MCF 10A (cell line): ENCODE data around the gene PEAK1. TPM values are rescaled to one million over a fixed set of nuclear protein-coding genes. Genes with fewer than 3 reads are reported as not detected.

Source experiments
- BruUV-seq: library from RNA; stranded (reverse); fragments of 400-500 nt; replicated peaks from 2 replicates; lab custom pipeline; 2021; lab: Mats Ljungman, UMichigan
- CTCF ChIA-PET: fragments of 300-600 bp; sonication (Branson Sonifier 250); formaldehyde crosslinking; extraction: SDS; loops from one replicate; lab custom pipeline; 2021; ENCODE audit warnings: antibody characterized with exemption, inconsistent platforms; lab: Yijun Ruan, JAX
- POLR2A ChIA-PET: fragments of 300-600, 350-650 bp; sonication (Branson Sonifier 250); formaldehyde crosslinking; extraction: SDS; loops from one replicate; lab custom pipeline; 2020; ENCODE audit warnings: antibody characterized with exemption, inconsistent platforms; lab: Yijun Ruan, JAX
- DNase-seq: peaks from one replicate; pipeline ENCODE4 v3.0.0-alpha.2; 2018; ENCODE audit not compliant: unreplicated experiment
- H3K27ac Mint-ChIP-seq: one replicate; pipeline ENCODE4 v1.8.0; 2022; ENCODE audit warnings: mild to moderate bottlenecking, low read depth, mixed read lengths; ENCODE audit not compliant: unreplicated experiment
- H3K27me3 Mint-ChIP-seq: one replicate; pipeline ENCODE4 v1.8.0; 2022; ENCODE audit warnings: mixed read lengths; ENCODE audit not compliant: insufficient read depth, unreplicated experiment
- H3K36me3 Mint-ChIP-seq: one replicate; pipeline ENCODE4 v1.8.0; 2022; ENCODE audit warnings: mild to moderate bottlenecking, moderate library complexity, mixed read lengths; ENCODE audit not compliant: insufficient read depth, unreplicated experiment
- H3K4me1 Mint-ChIP-seq: one replicate; pipeline ENCODE4 v1.8.0; 2022; ENCODE audit warnings: mixed read lengths; ENCODE audit not compliant: insufficient read depth, unreplicated experiment
- H3K4me3 Mint-ChIP-seq: one replicate; pipeline ENCODE4 v1.8.0; 2022; ENCODE audit warnings: mild to moderate bottlenecking, moderate library complexity, mixed read lengths; ENCODE audit not compliant: unreplicated experiment
- H3K9me3 Mint-ChIP-seq: one replicate; pipeline ENCODE4 v1.8.0; 2022; ENCODE audit warnings: mixed read lengths; ENCODE audit not compliant: unreplicated experiment
- CTCF ChIP-seq: fragments of 200-600 bp; IDR thresholded peaks from one replicate; pipeline ENCODE4 v1.8.0; 2022; ENCODE audit warnings: antibody characterized with exemption, mild to moderate bottlenecking; ENCODE audit not compliant: unreplicated experiment
- intact Hi-C: fragments of 100-400 bp; cut with micrococcal nuclease; formaldehyde crosslinking; loops from 2 replicates; pipeline ENCODE4 v1.14.1; 2022
- total RNA-seq: library from RNA; stranded (reverse); gene quantifications from 2 replicates; pipeline ENCODE4 v1.2.3, GENCODE V29; 2022

Gene PEAK1
- total RNA-seq, 1 experiment from 2014 or later: 20.0 TPM

GRCh38 chr15:77060546-77060945, 359.4 kb downstream of the PEAK1 start:
- Mint-ChIP-seq H3K4me1 (peaks cover 55% of the 10 kb centered on the region), H3K9me3 (no peaks in the 10 kb centered on the region), H3K4me3 (no peak overlapping the region), H3K27me3 (no peaks in the 10 kb centered on the region), H3K36me3 (no peaks in the 10 kb centered on the region), H3K27ac (no peak overlapping the region)
- intact Hi-C loops: no loop called here
- ChIA-PET CTCF (interaction anchor here (0.6 to 2.6 kb wide), 6 partner anchors 9 to 472 kb away, joined by 3 to 9 read pairs (median 4); no protein-coding TSS in a partner anchor), POLR2A (interaction anchor here (0.7 to 3.7 kb wide), 13 partner anchors 9 to 486 kb away, joined by 3 to 28 read pairs (median 4); partner anchors contain the start of gene TSPAN3)
- TF ChIP-seq CTCF: no peak
- no peak for DNase-seq
- no TSS peak for BruUV-seq

GRCh38 chr15:77059786-77060361, 360.0 kb downstream of the PEAK1 start:
- H3K4me1 Mint-ChIP-seq: peaks cover 51% of the 10 kb centered on the region
- no TSS peak for BruUV-seq
- ChIA-PET CTCF (interaction anchor here (0.7 to 2.6 kb wide), 4 partner anchors 10 to 472 kb away, joined by 3 to 9 read pairs (median 4); no protein-coding TSS in a partner anchor), POLR2A (interaction anchor here (0.7 to 3.7 kb wide), 10 partner anchors 10 to 487 kb away, joined by 3 to 28 read pairs (median 4); partner anchors contain the start of gene TSPAN3)
- intact Hi-C loops: no loop called here
- no peaks in the 10 kb centered on the region for H3K27me3 Mint-ChIP-seq
- H3K9me3 Mint-ChIP-seq: no peaks in the 10 kb centered on the region
- no peak for DNase-seq
- H3K27ac Mint-ChIP-seq: no peak overlapping the region
- no peak overlapping the region for H3K4me3 Mint-ChIP-seq
- TF ChIP-seq CTCF: no peak
- no peaks in the 10 kb centered on the region for H3K36me3 Mint-ChIP-seq

- no peak overlapping the region for H3K4me3 Mint-ChIP-seq
- TF ChIP-seq CTCF: no peak
Observed at GRCh38 chr15:77058468-77058867, 361.4 kb downstream of the PEAK1 start.

GRCh38 chr15:77057685-77058084, 362.2 kb downstream of the PEAK1 start:
- no peaks in the 10 kb centered on the region for H3K27me3 Mint-ChIP-seq
- DNase-seq: no peak
- no peak overlapping the region for H3K4me3 Mint-ChIP-seq
- H3K4me1 Mint-ChIP-seq: peaks cover 46% of the 10 kb centered on the region
- CTCF ChIA-PET: interaction anchor here (1.3 kb wide), 2 partner anchors 22 to 49 kb away, joined by 4 to 5 read pairs; no protein-coding TSS in a partner anchor
- TF ChIP-seq CTCF: no peak
- peaks cover 7% of the 10 kb centered on the region for H3K36me3 Mint-ChIP-seq
- BruUV-seq: no TSS peak
- no peak overlapping the region for H3K27ac Mint-ChIP-seq
- no peaks in the 10 kb centered on the region for H3K9me3 Mint-ChIP-seq
- POLR2A ChIA-PET: interaction anchor here (0.6 to 1.4 kb wide), 5 partner anchors 12 to 1853 kb away, joined by 3 to 5 read pairs (median 3); partner anchors contain the start of gene TSPAN3
- intact Hi-C loops: no loop called here

More at GRCh38 chr15:77058468-77058867, 361.4 kb downstream of the PEAK1 start:
- BruUV-seq: no TSS peak
- DNase-seq: no peak
- CTCF ChIA-PET: interaction anchor here (0.9 to 1.3 kb wide), 3 partner anchors 8 to 49 kb away, joined by 3 to 5 read pairs (median 4); no protein-coding TSS in a partner anchor
- intact Hi-C loops: no loop called here
- peaks cover 53% of the 10 kb centered on the region for H3K4me1 Mint-ChIP-seq
- no peaks in the 10 kb centered on the region for H3K9me3 Mint-ChIP-seq
- peaks cover 7% of the 10 kb centered on the region for H3K36me3 Mint-ChIP-seq
- POLR2A ChIA-PET: interaction anchor here (0.6 to 1.2 kb wide), 4 partner anchors 10 to 1854 kb away, joined by 3 to 5 read pairs (median 4); partner anchors contain the start of gene TSPAN3
- no peaks in the 10 kb centered on the region for H3K27me3 Mint-ChIP-seq
- H3K27ac Mint-ChIP-seq: no peak overlapping the region
